HEK293T (cell line): Measurements from ENCODE around the gene TYRO3.

Experiments used
- CTCF ChIA-PET: fragments of 350-600 bp; formaldehyde crosslinking; extraction: SDS; loops from one replicate; lab custom pipeline; 2021; ENCODE audit warnings: antibody characterized with exemption, inconsistent platforms; lab: Yijun Ruan, JAX
- POLR2A ChIA-PET: fragments of 350-600 bp; formaldehyde crosslinking; extraction: SDS; loops from one replicate; lab custom pipeline; 2020; ENCODE audit warnings: antibody characterized with exemption, inconsistent platforms; lab: Yijun Ruan, JAX
- DNase-seq: peaks from one replicate; pipeline ENCODE4 v3.0.0; 2012; ENCODE audit warnings: mixed read lengths; ENCODE audit errors: extremely low spot score
- ARNT ChIP-seq: fragments of 450-650 bp; IDR thresholded peaks from 2 replicates; pipeline ENCODE4 v1.6.1; 2017; ENCODE audit warnings: mild to moderate bottlenecking
- BHLHE40 ChIP-seq: fragments of 450-650 bp; IDR thresholded peaks from 2 replicates; pipeline ENCODE4 v1.6.1; 2016; ENCODE audit warnings: mild to moderate bottlenecking, moderate library complexity, borderline replicate concordance
- CTBP1 ChIP-seq: fragments of 450-650 bp; IDR thresholded peaks from 2 replicates; pipeline ENCODE4 v1.6.1; 2016; ENCODE audit warnings: borderline replicate concordance
- ELF4 ChIP-seq: fragments of 450-650 bp; IDR thresholded peaks from 2 replicates; pipeline ENCODE4 v1.6.1; 2017; ENCODE audit warnings: antibody characterized with exemption
- FOXA1 ChIP-seq: fragments of 450-650 bp; IDR thresholded peaks from 2 replicates; pipeline ENCODE4 v1.6.1; 2016; ENCODE audit warnings: mild to moderate bottlenecking
- FOXK2 ChIP-seq: fragments of 450-650 bp; IDR thresholded peaks from 2 replicates; pipeline ENCODE4 v1.6.1; 2016; ENCODE audit warnings: mild to moderate bottlenecking
- FOXM1 ChIP-seq: fragments of 450-650 bp; IDR thresholded peaks from 2 replicates; pipeline ENCODE4 v1.6.1; 2017; ENCODE audit warnings: mild to moderate bottlenecking, borderline replicate concordance
- HDGF ChIP-seq: fragments of 450-650 bp; IDR thresholded peaks from 2 replicates; pipeline ENCODE4 v1.6.1; 2017; ENCODE audit warnings: antibody characterized with exemption, borderline replicate concordance
- L3MBTL2 ChIP-seq: fragments of 450-650 bp; conservative IDR thresholded peaks from 2 replicates; pipeline ENCODE4 v1.6.1; 2016; ENCODE audit warnings: mild to moderate bottlenecking
- LEF1 ChIP-seq: fragments of 450-650 bp; IDR thresholded peaks from 2 replicates; pipeline ENCODE4 v1.6.1; 2017; ENCODE audit warnings: mild to moderate bottlenecking, borderline replicate concordance
- NFRKB ChIP-seq: fragments of 450-650 bp; IDR thresholded peaks from 2 replicates; pipeline ENCODE4 v1.6.1; 2016; ENCODE audit warnings: mild to moderate bottlenecking, moderate library complexity
- SP1 ChIP-seq: fragments of 450-650 bp; IDR thresholded peaks from 2 replicates; pipeline ENCODE4 v1.6.1; 2017
- SUZ12 ChIP-seq: fragments of 450-650 bp; IDR thresholded peaks from 2 replicates; pipeline ENCODE4 v1.6.1; 2016; ENCODE audit warnings: mild to moderate bottlenecking
- TARDBP ChIP-seq: fragments of 450-650 bp; IDR thresholded peaks from 2 replicates; pipeline ENCODE4 v1.6.1; 2016
- ZNF384 ChIP-seq: fragments of 450-650 bp; IDR thresholded peaks from 2 replicates; pipeline ENCODE4 v1.6.1; 2016
- TF ChIP-seq, protein P1 (sequence below): fragments of 450-650 bp; IDR thresholded peaks from 2 replicates; pipeline ENCODE4 v1.6.1; 2016

The TYRO3 gene

DNA sequence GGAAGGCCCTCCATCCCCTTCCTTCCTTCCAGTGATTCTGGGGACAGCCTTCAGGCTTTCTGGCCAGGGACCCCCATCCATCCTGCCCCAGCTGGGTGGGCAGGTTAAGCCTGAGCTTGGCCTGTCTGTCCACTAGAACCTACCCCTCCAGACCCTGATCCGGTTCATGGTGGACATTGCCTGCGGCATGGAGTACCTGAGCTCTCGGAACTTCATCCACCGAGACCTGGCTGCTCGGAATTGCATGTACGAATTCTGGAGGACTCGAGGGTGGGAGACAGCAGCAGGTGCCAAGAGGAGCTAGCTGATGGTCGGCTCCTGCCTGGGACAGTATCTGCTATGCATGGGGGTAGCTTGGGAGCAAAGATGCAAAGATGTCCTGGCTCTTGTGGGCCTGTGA is 13.9 kb downstream of the TYRO3 start:
- ChIA-PET CTCF (no interaction called here), POLR2A (no interaction called here)
- DNase-seq, result no peak
- TF ChIP-seq ARNT (no peak), NFRKB (no peak), ZNF384 (no peak), SP1 (no peak), CTBP1 (no peak), L3MBTL2 (no peak), FOXM1 (no peak), FOXK2 (no peak), ELF4 (no peak), HDGF (no peak), SUZ12 (no peak), TARDBP (no peak), LEF1 (no peak), FOXA1 (no peak), BHLHE40 (no peak)
- TF ChIP-seq, protein P1, sequence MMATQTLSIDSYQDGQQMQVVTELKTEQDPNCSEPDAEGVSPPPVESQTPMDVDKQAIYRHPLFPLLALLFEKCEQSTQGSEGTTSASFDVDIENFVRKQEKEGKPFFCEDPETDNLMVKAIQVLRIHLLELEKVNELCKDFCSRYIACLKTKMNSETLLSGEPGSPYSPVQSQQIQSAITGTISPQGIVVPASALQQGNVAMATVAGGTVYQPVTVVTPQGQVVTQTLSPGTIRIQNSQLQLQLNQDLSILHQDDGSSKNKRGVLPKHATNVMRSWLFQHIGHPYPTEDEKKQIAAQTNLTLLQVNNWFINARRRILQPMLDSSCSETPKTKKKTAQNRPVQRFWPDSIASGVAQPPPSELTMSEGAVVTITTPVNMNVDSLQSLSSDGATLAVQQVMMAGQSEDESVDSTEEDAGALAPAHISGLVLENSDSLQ, result no peak

GRCh38 chr15:41573396-41573795 is 14.4 kb downstream of the TYRO3 start:
- DNase-seq, result no peak
- CTCF ChIA-PET, result no interaction called here
- no peak for TF ChIP-seq SUZ12
- TF ChIP-seq CTBP1, result no peak
- TF ChIP-seq SP1, result no peak
- no peak for TF ChIP-seq ZNF384
- TF ChIP-seq FOXK2, result no peak
- TF ChIP-seq NFRKB, result no peak
- no peak for TF ChIP-seq HDGF
- no peak for TF ChIP-seq FOXM1
- TF ChIP-seq L3MBTL2, result no peak
- POLR2A ChIA-PET, result no interaction called here

DNA sequence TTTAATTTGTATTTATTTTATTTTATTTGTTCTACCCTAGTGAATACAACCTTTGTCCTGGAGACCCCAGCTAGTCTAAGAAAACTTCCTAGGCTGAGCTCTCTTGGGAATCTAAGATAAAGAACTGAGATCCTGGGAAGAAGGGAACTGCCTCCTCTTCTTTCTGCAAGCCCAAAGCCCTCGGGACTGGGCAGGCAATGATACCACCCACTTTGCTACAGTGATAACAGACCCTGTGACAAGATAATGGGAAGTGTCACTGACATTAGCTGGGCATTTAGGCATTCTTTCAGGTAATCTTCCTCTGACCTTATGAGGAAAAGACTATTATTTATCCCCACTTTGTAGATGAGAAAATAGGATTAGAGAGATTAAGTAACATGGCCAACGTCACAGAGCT is 15.1 kb downstream of the TYRO3 start:
- CTCF ChIA-PET, result no interaction called here
- TF ChIP-seq CTBP1, result no peak
- no peak for TF ChIP-seq SP1
- no peak for TF ChIP-seq ELF4
- no peak for TF ChIP-seq ZNF384
- TF ChIP-seq NFRKB, result no peak
- no peak for TF ChIP-seq LEF1
- no peak for TF ChIP-seq SUZ12
- TF ChIP-seq, protein P1, result no peak
- TF ChIP-seq HDGF, result no peak
- TF ChIP-seq ARNT, result no peak
- no peak for TF ChIP-seq L3MBTL2
- TF ChIP-seq TARDBP, result no peak
- DNase-seq, result no peak
- POLR2A ChIA-PET, result no interaction called here

- ChIA-PET CTCF (no interaction called here), POLR2A (no interaction called here)
- no peak for DNase-seq
- TF ChIP-seq L3MBTL2, result no peak
- no peak for TF ChIP-seq FOXA1
- no peak for TF ChIP-seq SP1
- no peak for TF ChIP-seq FOXM1
- TF ChIP-seq ARNT, result no peak
- TF ChIP-seq SUZ12, result no peak
- no peak for TF ChIP-seq HDGF
- TF ChIP-seq LEF1, result no peak
- no peak for TF ChIP-seq FOXK2
- TF ChIP-seq CTBP1, result no peak
- no peak for TF ChIP-seq NFRKB
- no peak for TF ChIP-seq TARDBP
- no peak for TF ChIP-seq BHLHE40
- TF ChIP-seq ELF4, result no peak
- TF ChIP-seq ZNF384, result no peak
- TF ChIP-seq, protein P1, result no peak
Measured at GRCh38 chr15:41575282-41575681, 16.3 kb downstream of the TYRO3 start.

- ChIA-PET CTCF (no interaction called here), POLR2A (no interaction called here)
- no peak for DNase-seq
- no peak for TF ChIP-seq FOXM1
- no peak for TF ChIP-seq FOXK2
- TF ChIP-seq ARNT, result no peak
- no peak for TF ChIP-seq FOXA1
- no peak for TF ChIP-seq BHLHE40
Measured at GRCh38 chr15:41577863-41578735, 19.1 kb downstream of the TYRO3 start.

- ChIA-PET POLR2A (no interaction called here), CTCF (interaction anchor here (0.6 kb wide), 1 partner anchor 165 kb away, joined by 3 read pairs; no protein-coding TSS in a partner anchor)
- no peak for TF ChIP-seq FOXA1
- no peak for TF ChIP-seq CTBP1
- TF ChIP-seq TARDBP, result no peak
- no peak for TF ChIP-seq L3MBTL2
- no peak for TF ChIP-seq ELF4
- TF ChIP-seq, protein P1, result no peak
- TF ChIP-seq ZNF384, result no peak
- no peak for TF ChIP-seq LEF1
- TF ChIP-seq SP1, result no peak
- DNase-seq, result no peak
Measured at GRCh38 chr15:41578736-41579383, 19.8 kb downstream of the TYRO3 start.
